Body of pancreas (tissue), 4 donors: ENCODE data around the gene GREB1.

Experiments
- CTCF ChIP-seq, 7 experiments: fragments of 450-650 bp in 4 of 7; fragments of 200-600 bp in 3 of 7; sonication (generic) in 3 of 7; IDR thresholded peaks; one replicate each; pipeline ENCODE4 v1.5.1; 2016 to 2019; ENCODE audit warnings: antibody characterized with exemption in 7 of 7
- POLR2A ChIP-seq, 3 donors: fragments of 450-650 bp; IDR thresholded peaks; one replicate each; pipeline ENCODE4 v1.6.1; 2016; ENCODE audit warnings: antibody characterized with exemption in 3 of 3, mild to moderate bottlenecking in 2 of 3

GRCh38 chr2:11615209-11615608 lies 81.4 kb downstream of the GREB1 start:
- TF ChIP-seq CTCF (IDR thresholded peaks at IDR 0.05): no peak
- no peak for TF ChIP-seq POLR2A (IDR thresholded peaks at IDR 0.05)
